GM18907 (cell line): ENCODE data around the gene CHD6.

Source experiments
- ATAC-seq: cut with Tn5 transposase; IDR thresholded peaks from one replicate; pipeline ENCODE4 v1.9.1; 2021; ENCODE audit warnings: mild to moderate bottlenecking, moderate library complexity; ENCODE audit not compliant: unreplicated experiment

Gene CHD6

GRCh38 chr20:41617902-41618806 is at the start of gene CHD6:
Gene CHD6 (minus strand): TSS chr20:41618377. CDS start chr20:41551337, 67,040 bp downstream.
- ATAC-seq = peak; percentile 98

GRCh38 chr20:41664584-41664983 is 46.4 kb upstream of the CHD6 start:
- ATAC-seq = no peak

GRCh38 chr20:41657655-41658054 is 39.5 kb upstream of the CHD6 start:
- no peak for ATAC-seq

- ATAC-seq = no peak
These were observed 37.9 kb upstream of the CHD6 start for GRCh38 chr20:41655962-41656618.

- ATAC-seq = no peak
These were observed 36.7 kb upstream of the CHD6 start for GRCh38 chr20:41654884-41655283.

GRCh38 chr20:41654292-41654691 is 36.1 kb upstream of the CHD6 start:
- ATAC-seq = no peak

- no peak for ATAC-seq
These were observed 32.2 kb upstream of the CHD6 start for GRCh38 chr20:41650231-41650948.

- ATAC-seq = no peak
These were observed 31.3 kb upstream of the CHD6 start for GRCh38 chr20:41649489-41649888.

GRCh38 chr20:41645372-41645771 is 27.2 kb upstream of the CHD6 start:
- ATAC-seq = no peak

- no peak for ATAC-seq
These were observed 25.3 kb upstream of the CHD6 start for GRCh38 chr20:41643504-41643938.

GRCh38 chr20:41639630-41640029 is 21.5 kb upstream of the CHD6 start:
- ATAC-seq = no peak

- no peak for ATAC-seq
These were observed 20.3 kb upstream of the CHD6 start for GRCh38 chr20:41638456-41638855.

- no peak for ATAC-seq
These were observed 17.0 kb upstream of the CHD6 start for GRCh38 chr20:41635158-41635557.

- ATAC-seq = no peak
These were observed 14.7 kb upstream of the CHD6 start for GRCh38 chr20:41632896-41633295.

- ATAC-seq = no peak
These were observed 13.6 kb upstream of the CHD6 start for GRCh38 chr20:41631826-41632225.

GRCh38 chr20:41630846-41631245 is 12.7 kb upstream of the CHD6 start:
- ATAC-seq = no peak

- ATAC-seq = no peak
These were observed 9.6 kb upstream of the CHD6 start for GRCh38 chr20:41627611-41628244.

- no peak for ATAC-seq
These were observed 8.9 kb upstream of the CHD6 start for GRCh38 chr20:41627001-41627495.

- no peak for ATAC-seq
These were observed 5.6 kb upstream of the CHD6 start for GRCh38 chr20:41623625-41624375.

- ATAC-seq = no peak
These were observed 4.4 kb upstream of the CHD6 start for GRCh38 chr20:41622584-41622983.
